SK-N-SH treated with all-trans-retinoic acid at 6 μM for 48 hours (cell line): ENCODE results near the gene ARID4B.
"Not testable (repeated sequence)": the region's sequence is repeated elsewhere in the genome, so short reads cannot be mapped to it uniquely, and the experiment has no call there.

Experiments used
- ATAC-seq: fragments of 200-7000 bp; cut with Tn5 transposase; 3 replicates; pipeline ENCODE4 v1.9.1; 2020; ENCODE audit warnings: mild to moderate bottlenecking, moderate library complexity
- ARNTL ChIP-seq: fragments of 450-650 bp; formaldehyde crosslinking; IDR thresholded peaks from 2 replicates; pipeline ENCODE4 v1.5.0; 2020; ENCODE audit warnings: low read depth, mild to moderate bottlenecking, moderate library complexity, borderline replicate concordance
- BACH2 ChIP-seq: fragments of 250-450 bp; sonication (Bioruptor Pico); IDR thresholded peaks from 2 replicates; pipeline ENCODE4 v1.9.0; 2021; ENCODE audit warnings: mild to moderate bottlenecking, borderline replicate concordance
- CREB5 ChIP-seq: fragments of 250-450 bp; sonication (Bioruptor Pico); IDR thresholded peaks from 2 replicates; pipeline ENCODE4 v1.5.1; 2020; ENCODE audit warnings: low read depth, mild to moderate bottlenecking, moderate library complexity
- CSDC2 ChIP-seq: fragments of 250-450 bp; sonication (Bioruptor Pico); IDR thresholded peaks from 2 replicates; pipeline ENCODE4 v1.5.0; 2020; ENCODE audit warnings: mild to moderate bottlenecking, moderate library complexity
- ESRRG ChIP-seq: fragments of 250-450 bp; sonication (Bioruptor Pico); IDR thresholded peaks from 2 replicates; pipeline ENCODE4 v1.6.1; 2021; ENCODE audit warnings: mild to moderate bottlenecking
- GLIS3 ChIP-seq: fragments of 250-450 bp; sonication (Bioruptor Pico); IDR thresholded peaks from 2 replicates; pipeline ENCODE4 v1.5.0; 2020; ENCODE audit warnings: mild to moderate bottlenecking, moderate library complexity
- ISL1 ChIP-seq: fragments of 250-450 bp; sonication (Bioruptor Pico); IDR thresholded peaks from 2 replicates; pipeline ENCODE4 v2.1.2; 2022; ENCODE audit warnings: mild to moderate bottlenecking, moderate library complexity
- OSR1 ChIP-seq: fragments of 250-450 bp; sonication (Bioruptor Pico); IDR thresholded peaks from 2 replicates; pipeline ENCODE4 v1.8.0; 2022; ENCODE audit warnings: moderate library complexity, mild to moderate bottlenecking, inconsistent platforms
- PPARA ChIP-seq: fragments of 250-450 bp; sonication (Bioruptor Pico); IDR thresholded peaks from 2 replicates; pipeline ENCODE4 v1.5.0; 2020; ENCODE audit warnings: mild to moderate bottlenecking, borderline replicate concordance
- RARB ChIP-seq: fragments of 250-450 bp; sonication (Bioruptor Pico); IDR thresholded peaks from 2 replicates; pipeline ENCODE4 v1.8.0; 2021; ENCODE audit warnings: mild to moderate bottlenecking, moderate library complexity
- SNAI2 ChIP-seq: fragments of 250-450 bp; sonication (Bioruptor Pico); IDR thresholded peaks from 2 replicates; pipeline ENCODE4 v1.5.0; 2020; ENCODE audit warnings: mild to moderate bottlenecking, moderate library complexity
- TCF4 ChIP-seq: fragments of 250-450 bp; sonication (Bioruptor Pico); IDR thresholded peaks from 2 replicates; pipeline ENCODE4 v1.8.0; 2021; ENCODE audit warnings: mild to moderate bottlenecking, moderate library complexity, borderline replicate concordance
- TOX ChIP-seq: fragments of 250-450 bp; sonication (Bioruptor Pico); IDR thresholded peaks from 2 replicates; pipeline ENCODE4 v1.8.0; 2021; ENCODE audit warnings: mild to moderate bottlenecking, moderate library complexity, borderline replicate concordance
- ZC3H10 ChIP-seq: fragments of 250-450 bp; sonication (Bioruptor Pico); IDR thresholded peaks from 2 replicates; pipeline ENCODE4 v1.5.1; 2021; ENCODE audit warnings: mild to moderate bottlenecking, moderate library complexity
- ZFP3 ChIP-seq: fragments of 250-450 bp; sonication (Bioruptor Pico); IDR thresholded peaks from 2 replicates; pipeline ENCODE4 v1.5.0; 2020; ENCODE audit warnings: mild to moderate bottlenecking, moderate library complexity
- ZFP30 ChIP-seq: fragments of 450-650 bp; formaldehyde crosslinking; IDR thresholded peaks from 2 replicates; pipeline ENCODE4 v1.5.0; 2022; ENCODE audit warnings: mild to moderate bottlenecking, moderate library complexity
- ZNF70 ChIP-seq: fragments of 450-650 bp; formaldehyde crosslinking; IDR thresholded peaks from 2 replicates; pipeline ENCODE4 v1.5.0; 2020; ENCODE audit warnings: mild to moderate bottlenecking, moderate library complexity
- TF ChIP-seq, protein P1 (sequence below): fragments of 250-450 bp; sonication (Bioruptor Pico); IDR thresholded peaks from 2 replicates; pipeline ENCODE4 v1.8.0; 2020; ENCODE audit warnings: mild to moderate bottlenecking, moderate library complexity, borderline replicate concordance
- TF ChIP-seq, protein P2 (sequence below): fragments of 250-450 bp; sonication (Bioruptor Pico); IDR thresholded peaks from 2 replicates; pipeline ENCODE4 v1.8.0; 2021; ENCODE audit warnings: low read depth, mild to moderate bottlenecking, moderate library complexity, borderline replicate concordance
- TF ChIP-seq, protein P3 (sequence below): fragments of 250-450 bp; sonication (Bioruptor Pico); IDR thresholded peaks from 2 replicates; pipeline ENCODE4 v1.5.0; 2020; ENCODE audit warnings: mild to moderate bottlenecking, moderate library complexity
- TF ChIP-seq, protein P4 (sequence below): fragments of 250-450 bp; sonication (Bioruptor Pico); IDR thresholded peaks from 2 replicates; pipeline ENCODE4 v1.5.1; 2021; ENCODE audit warnings: mild to moderate bottlenecking, moderate library complexity

ARID4B gene

DNA sequence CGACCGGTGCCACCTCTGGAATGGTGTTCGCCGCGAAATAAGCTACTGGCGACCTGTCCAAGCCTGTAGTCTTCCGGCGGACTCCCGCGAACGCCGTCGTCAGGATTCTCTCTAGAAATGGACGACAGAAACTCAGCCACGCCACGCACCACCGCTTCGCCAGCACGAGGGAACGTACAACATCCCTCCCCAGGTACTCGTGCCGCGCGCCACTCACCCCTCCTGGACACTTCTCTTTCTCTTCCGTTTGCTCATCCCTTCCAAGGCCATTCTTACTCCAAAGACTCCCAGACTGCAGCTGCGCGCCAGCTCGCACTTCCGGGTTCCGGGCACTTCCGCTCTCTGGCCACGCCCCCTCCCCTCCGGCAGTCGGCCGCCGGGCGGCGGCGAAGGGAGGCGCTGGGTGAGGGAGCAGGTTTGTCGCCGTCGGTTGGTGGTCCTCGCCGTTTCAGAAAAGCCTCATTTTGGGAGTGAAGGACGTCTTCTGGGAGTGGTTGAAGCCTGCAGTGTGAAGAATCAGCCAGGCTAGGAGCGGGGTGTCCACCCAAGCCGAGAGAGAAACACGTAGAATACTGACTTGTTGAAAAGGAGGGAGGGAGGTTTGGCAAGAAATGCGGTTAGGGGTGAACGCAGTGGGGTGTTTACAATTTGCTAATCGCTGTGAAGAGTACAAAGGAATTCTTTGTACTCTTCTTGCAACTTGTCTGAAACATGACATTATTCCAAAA, 166.9 kb downstream of the ARID4B start, which contains the start of gene RBM34:
TSS of gene RBM34 (minus strand) at position 294 of the 728 bp plus-strand sequence. CDS start at position 270, 24 bp downstream.
- TF ChIP-seq TCF4 (CRISPR knock-in tag) (no peak), SNAI2 (no peak), ZFP30 (CRISPR knock-in tag) (no peak), RARB (CRISPR knock-in tag) (no peak), ARNTL (CRISPR knock-in tag) (no peak), PPARA (no peak), ZFP3 (CRISPR knock-in tag) (no peak), CREB5 (CRISPR knock-in tag) (no peak), ISL1 (CRISPR knock-in tag) (no peak), CSDC2 (CRISPR knock-in tag) (no peak), GLIS3 (CRISPR knock-in tag) (no peak), ZNF70 (no peak)
- TF ChIP-seq, protein P1, sequence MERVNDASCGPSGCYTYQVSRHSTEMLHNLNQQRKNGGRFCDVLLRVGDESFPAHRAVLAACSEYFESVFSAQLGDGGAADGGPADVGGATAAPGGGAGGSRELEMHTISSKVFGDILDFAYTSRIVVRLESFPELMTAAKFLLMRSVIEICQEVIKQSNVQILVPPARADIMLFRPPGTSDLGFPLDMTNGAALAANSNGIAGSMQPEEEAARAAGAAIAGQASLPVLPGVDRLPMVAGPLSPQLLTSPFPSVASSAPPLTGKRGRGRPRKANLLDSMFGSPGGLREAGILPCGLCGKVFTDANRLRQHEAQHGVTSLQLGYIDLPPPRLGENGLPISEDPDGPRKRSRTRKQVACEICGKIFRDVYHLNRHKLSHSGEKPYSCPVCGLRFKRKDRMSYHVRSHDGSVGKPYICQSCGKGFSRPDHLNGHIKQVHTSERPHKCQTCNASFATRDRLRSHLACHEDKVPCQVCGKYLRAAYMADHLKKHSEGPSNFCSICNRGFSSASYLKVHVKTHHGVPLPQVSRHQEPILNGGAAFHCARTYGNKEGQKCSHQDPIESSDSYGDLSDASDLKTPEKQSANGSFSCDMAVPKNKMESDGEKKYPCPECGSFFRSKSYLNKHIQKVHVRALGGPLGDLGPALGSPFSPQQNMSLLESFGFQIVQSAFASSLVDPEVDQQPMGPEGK (CRISPR knock-in tag): no peak
- TF ChIP-seq, protein P2, sequence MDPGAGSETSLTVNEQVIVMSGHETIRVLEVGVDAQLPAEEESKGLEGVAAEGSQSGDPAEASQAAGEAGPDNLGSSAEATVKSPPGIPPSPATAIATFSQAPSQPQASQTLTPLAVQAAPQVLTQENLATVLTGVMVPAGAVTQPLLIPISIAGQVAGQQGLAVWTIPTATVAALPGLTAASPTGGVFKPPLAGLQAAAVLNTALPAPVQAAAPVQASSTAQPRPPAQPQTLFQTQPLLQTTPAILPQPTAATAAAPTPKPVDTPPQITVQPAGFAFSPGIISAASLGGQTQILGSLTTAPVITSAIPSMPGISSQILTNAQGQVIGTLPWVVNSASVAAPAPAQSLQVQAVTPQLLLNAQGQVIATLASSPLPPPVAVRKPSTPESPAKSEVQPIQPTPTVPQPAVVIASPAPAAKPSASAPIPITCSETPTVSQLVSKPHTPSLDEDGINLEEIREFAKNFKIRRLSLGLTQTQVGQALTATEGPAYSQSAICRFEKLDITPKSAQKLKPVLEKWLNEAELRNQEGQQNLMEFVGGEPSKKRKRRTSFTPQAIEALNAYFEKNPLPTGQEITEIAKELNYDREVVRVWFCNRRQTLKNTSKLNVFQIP (CRISPR knock-in tag): no peak
- peak; percentile 96 for ATAC-seq

DNA sequence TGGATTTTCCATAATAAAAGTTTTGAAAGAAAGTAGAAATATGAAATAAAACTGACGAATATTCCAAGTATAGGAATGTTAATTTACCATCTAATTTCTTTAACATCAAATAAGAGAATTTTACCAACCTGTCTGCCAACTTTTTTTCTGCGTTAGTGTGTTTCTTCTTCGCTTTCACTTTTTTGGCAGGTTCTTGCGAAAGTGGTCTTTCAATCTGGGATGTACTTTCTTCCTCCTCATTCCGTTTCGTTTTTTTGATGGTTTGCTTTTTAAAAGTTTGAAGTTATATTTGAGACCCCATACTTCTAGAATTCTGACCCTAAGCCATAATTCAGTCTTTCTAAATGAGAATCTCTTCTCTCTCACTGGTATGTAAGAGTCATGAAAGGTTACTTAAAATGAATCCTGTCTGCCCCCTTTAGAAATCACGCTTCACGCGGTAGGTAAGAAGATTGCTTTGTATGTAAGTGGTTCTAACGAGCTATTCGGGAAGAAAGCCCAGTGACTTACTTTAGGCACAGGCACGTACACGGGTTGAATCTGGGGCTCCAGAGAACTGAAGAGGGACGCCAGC, 167.5 kb downstream of the ARID4B start:
- ATAC-seq: peak; percentile 70
- no peak for TF ChIP-seq TOX (CRISPR knock-in tag)
- TF ChIP-seq CSDC2 (CRISPR knock-in tag): no peak
- TF ChIP-seq, protein P3, sequence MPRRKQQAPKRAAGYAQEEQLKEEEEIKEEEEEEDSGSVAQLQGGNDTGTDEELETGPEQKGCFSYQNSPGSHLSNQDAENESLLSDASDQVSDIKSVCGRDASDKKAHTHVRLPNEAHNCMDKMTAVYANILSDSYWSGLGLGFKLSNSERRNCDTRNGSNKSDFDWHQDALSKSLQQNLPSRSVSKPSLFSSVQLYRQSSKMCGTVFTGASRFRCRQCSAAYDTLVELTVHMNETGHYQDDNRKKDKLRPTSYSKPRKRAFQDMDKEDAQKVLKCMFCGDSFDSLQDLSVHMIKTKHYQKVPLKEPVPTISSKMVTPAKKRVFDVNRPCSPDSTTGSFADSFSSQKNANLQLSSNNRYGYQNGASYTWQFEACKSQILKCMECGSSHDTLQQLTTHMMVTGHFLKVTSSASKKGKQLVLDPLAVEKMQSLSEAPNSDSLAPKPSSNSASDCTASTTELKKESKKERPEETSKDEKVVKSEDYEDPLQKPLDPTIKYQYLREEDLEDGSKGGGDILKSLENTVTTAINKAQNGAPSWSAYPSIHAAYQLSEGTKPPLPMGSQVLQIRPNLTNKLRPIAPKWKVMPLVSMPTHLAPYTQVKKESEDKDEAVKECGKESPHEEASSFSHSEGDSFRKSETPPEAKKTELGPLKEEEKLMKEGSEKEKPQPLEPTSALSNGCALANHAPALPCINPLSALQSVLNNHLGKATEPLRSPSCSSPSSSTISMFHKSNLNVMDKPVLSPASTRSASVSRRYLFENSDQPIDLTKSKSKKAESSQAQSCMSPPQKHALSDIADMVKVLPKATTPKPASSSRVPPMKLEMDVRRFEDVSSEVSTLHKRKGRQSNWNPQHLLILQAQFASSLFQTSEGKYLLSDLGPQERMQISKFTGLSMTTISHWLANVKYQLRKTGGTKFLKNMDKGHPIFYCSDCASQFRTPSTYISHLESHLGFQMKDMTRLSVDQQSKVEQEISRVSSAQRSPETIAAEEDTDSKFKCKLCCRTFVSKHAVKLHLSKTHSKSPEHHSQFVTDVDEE: no peak
- no peak for TF ChIP-seq ZC3H10
- no peak for TF ChIP-seq GLIS3 (CRISPR knock-in tag)
- no peak for TF ChIP-seq ZNF70
- no peak for TF ChIP-seq ARNTL (CRISPR knock-in tag)
- TF ChIP-seq TCF4 (CRISPR knock-in tag): no peak
- TF ChIP-seq RARB (CRISPR knock-in tag): no peak
- no peak for TF ChIP-seq ISL1 (CRISPR knock-in tag)
- no peak for TF ChIP-seq ESRRG (CRISPR knock-in tag)
- TF ChIP-seq ZFP30 (CRISPR knock-in tag): no peak
- TF ChIP-seq, protein P4, sequence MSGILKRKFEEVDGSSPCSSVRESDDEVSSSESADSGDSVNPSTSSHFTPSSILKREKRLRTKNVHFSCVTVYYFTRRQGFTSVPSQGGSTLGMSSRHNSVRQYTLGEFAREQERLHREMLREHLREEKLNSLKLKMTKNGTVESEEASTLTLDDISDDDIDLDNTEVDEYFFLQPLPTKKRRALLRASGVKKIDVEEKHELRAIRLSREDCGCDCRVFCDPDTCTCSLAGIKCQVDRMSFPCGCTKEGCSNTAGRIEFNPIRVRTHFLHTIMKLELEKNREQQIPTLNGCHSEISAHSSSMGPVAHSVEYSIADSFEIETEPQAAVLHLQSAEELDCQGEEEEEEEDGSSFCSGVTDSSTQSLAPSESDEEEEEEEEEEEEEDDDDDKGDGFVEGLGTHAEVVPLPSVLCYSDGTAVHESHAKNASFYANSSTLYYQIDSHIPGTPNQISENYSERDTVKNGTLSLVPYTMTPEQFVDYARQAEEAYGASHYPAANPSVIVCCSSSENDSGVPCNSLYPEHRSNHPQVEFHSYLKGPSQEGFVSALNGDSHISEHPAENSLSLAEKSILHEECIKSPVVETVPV: no peak
- TF ChIP-seq BACH2 (CRISPR knock-in tag): no peak
- TF ChIP-seq ZFP3 (CRISPR knock-in tag): no peak
- TF ChIP-seq CREB5 (CRISPR knock-in tag): no peak
- no peak for TF ChIP-seq OSR1 (CRISPR knock-in tag)
- no peak for TF ChIP-seq PPARA
- TF ChIP-seq, protein P2 (CRISPR knock-in tag): no peak

- ATAC-seq: not testable (repeated sequence)
Measured at GRCh38 chr1:235159930-235160329, 168.0 kb downstream of the ARID4B start.

DNA sequence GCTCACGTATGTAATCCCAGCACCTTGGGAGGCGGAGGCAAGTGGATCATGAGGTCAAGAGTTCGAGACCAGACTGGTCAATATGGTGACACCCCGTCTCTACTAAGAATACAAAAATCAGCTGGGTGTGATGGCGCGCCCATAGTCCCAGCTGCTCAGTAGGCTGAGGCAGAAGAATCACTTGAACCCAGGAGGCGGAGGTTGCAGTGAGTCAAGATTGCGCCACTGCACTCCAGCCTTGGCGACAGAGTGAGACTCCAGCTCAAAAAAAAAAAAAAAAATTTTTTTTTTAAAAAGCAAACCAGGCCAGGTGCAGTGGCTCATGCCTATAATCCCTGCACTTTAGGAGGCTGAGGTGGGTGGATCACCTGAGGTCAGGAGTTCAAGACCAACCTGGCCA, 168.7 kb downstream of the ARID4B start:
- not testable (repeated sequence) for ATAC-seq
